ENCODE measurements around the gene GSTO2. TPM values are rescaled to one million over a fixed set of nuclear protein-coding genes. Genes with fewer than 3 reads are reported as not detected.

Gene GSTO2
- total RNA-seq, 6 experiments from 2014 or later: 2.5 to 15.0 (median 12.3) TPM

DNA sequence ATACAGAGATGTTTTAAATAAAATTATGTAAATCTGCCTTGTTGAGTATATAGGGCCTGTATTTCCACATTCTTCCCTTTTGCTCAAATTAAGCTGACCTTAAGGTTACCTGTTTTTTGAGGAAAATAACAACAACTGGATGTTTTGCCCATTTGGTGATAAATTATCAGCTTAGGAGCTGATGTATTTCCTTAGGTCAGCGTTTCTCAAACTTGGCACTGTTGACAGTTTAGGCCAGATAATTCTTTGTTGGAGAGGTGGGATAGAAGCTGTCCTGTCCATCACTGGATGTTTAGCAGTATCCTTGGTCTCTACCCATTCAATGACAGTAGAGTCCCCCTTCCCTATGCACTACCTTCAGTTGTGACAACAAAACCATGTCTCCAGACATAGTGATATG, 7.2 kb downstream of the GSTO2 start:
- H3K27ac Mint-ChIP-seq: no peak overlapping the region
- no peaks in the 10 kb centered on the region for H3K27me3 Mint-ChIP-seq (ENCODE audit: insufficient read depth)

DNA sequence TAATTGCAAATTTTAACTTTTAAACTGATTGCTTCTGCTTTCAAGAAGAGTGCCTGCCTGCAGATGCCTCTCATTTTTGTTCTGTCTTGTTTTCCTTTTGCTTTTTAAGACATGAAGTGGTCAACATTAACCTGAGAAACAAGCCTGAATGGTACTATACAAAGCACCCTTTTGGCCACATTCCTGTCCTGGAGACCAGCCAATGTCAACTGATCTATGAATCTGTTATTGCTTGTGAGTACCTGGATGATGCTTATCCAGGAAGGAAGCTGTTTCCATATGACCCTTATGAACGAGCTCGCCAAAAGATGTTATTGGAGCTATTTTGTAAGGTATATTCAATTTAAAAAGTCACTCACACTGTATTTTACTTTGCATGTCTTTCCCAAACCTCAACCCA, 8.8 kb downstream of the GSTO2 start:
- peaks cover 29% of the 10 kb centered on the region for H3K4me1 Mint-ChIP-seq (ENCODE audit: low read depth)
- DNase-seq: no peak
- no peaks in the 10 kb centered on the region for H3K27me3 Mint-ChIP-seq (ENCODE audit: insufficient read depth)
- TF ChIP-seq, protein P1, sequence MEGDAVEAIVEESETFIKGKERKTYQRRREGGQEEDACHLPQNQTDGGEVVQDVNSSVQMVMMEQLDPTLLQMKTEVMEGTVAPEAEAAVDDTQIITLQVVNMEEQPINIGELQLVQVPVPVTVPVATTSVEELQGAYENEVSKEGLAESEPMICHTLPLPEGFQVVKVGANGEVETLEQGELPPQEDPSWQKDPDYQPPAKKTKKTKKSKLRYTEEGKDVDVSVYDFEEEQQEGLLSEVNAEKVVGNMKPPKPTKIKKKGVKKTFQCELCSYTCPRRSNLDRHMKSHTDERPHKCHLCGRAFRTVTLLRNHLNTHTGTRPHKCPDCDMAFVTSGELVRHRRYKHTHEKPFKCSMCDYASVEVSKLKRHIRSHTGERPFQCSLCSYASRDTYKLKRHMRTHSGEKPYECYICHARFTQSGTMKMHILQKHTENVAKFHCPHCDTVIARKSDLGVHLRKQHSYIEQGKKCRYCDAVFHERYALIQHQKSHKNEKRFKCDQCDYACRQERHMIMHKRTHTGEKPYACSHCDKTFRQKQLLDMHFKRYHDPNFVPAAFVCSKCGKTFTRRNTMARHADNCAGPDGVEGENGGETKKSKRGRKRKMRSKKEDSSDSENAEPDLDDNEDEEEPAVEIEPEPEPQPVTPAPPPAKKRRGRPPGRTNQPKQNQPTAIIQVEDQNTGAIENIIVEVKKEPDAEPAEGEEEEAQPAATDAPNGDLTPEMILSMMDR (IDR thresholded peaks at IDR 0.05): no peak
- H3K4me3 Mint-ChIP-seq: no peak overlapping the region
- H3K36me3 Mint-ChIP-seq (ENCODE audit: low read depth): no peaks in the 10 kb centered on the region
- no peaks in the 10 kb centered on the region for H3K9me3 Mint-ChIP-seq
- no peak overlapping the region for H3K27ac Mint-ChIP-seq

More for the DNA sequence above, 7.2 kb downstream of the GSTO2 start:
- peaks cover 30% of the 10 kb centered on the region for H3K4me1 Mint-ChIP-seq (ENCODE audit: low read depth)
- TF ChIP-seq, protein P1 (IDR thresholded peaks at IDR 0.05): no peak
- H3K9me3 Mint-ChIP-seq: no peaks in the 10 kb centered on the region
- no peaks in the 10 kb centered on the region for H3K36me3 Mint-ChIP-seq (ENCODE audit: low read depth)
- no peak for DNase-seq
- H3K4me3 Mint-ChIP-seq: peak overlapping the region; percentile 87; the same call in 1 of the 2 replicates

GRCh38 chr10:104279550-104280259, 10.7 kb downstream of the GSTO2 start:
- TF ChIP-seq, protein P1 (IDR thresholded peaks at IDR 0.05): no peak
- Mint-ChIP-seq H3K27ac (no peak overlapping the region), H3K4me1 (ENCODE audit: low read depth) (peaks cover 13% of the 10 kb centered on the region; the same call in 1 of the 2 replicates), H3K4me3 (no peak overlapping the region), H3K36me3 (ENCODE audit: low read depth) (no peaks in the 10 kb centered on the region), H3K9me3 (no peaks in the 10 kb centered on the region), H3K27me3 (ENCODE audit: insufficient read depth) (no peaks in the 10 kb centered on the region)
- no peak for DNase-seq

DNA sequence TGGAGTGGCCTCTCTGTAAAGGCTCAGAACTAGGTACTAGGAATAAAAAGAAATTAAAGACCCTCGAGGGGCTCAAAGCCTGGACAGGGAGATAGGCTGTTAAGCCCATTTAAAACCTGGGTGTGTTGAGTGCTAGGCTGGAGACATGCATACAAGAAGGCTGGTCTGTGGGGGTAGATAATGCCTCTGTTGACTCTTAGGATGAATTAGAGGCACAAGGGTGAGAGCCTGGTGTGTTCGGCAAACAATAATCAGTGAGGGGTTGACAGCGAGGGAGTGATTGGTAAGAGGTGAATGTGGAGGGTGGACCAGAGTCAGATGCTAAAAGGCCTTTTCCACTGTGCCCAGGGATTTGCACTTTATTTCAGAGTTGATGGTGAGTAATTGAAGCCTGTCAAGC, 12.7 kb downstream of the GSTO2 start:
- no peak for DNase-seq
- H3K9me3 Mint-ChIP-seq: no peaks in the 10 kb centered on the region
- H3K27me3 Mint-ChIP-seq (ENCODE audit: insufficient read depth): no peaks in the 10 kb centered on the region

GRCh38 chr10:104284846-104285245, 15.9 kb downstream of the GSTO2 start:
- TF ChIP-seq, protein P1 (IDR thresholded peaks at IDR 0.05): no peak
- Mint-ChIP-seq H3K27me3 (ENCODE audit: insufficient read depth) (no peaks in the 10 kb centered on the region), H3K27ac (no peak overlapping the region), H3K9me3 (no peaks in the 10 kb centered on the region), H3K4me1 (ENCODE audit: low read depth) (peaks cover 21% of the 10 kb centered on the region), H3K4me3 (no peak overlapping the region), H3K36me3 (ENCODE audit: low read depth) (no peaks in the 10 kb centered on the region; the same call in 1 of the 2 replicates)
- no peak for DNase-seq

More for the DNA sequence above, 12.7 kb downstream of the GSTO2 start:
- TF ChIP-seq, protein P1 (IDR thresholded peaks at IDR 0.05): no peak
- Mint-ChIP-seq H3K4me3 (no peak overlapping the region), H3K27ac (no peak overlapping the region), H3K36me3 (ENCODE audit: low read depth) (no peaks in the 10 kb centered on the region; the same call in 1 of the 2 replicates), H3K4me1 (ENCODE audit: low read depth) (0 out of 2 replicates have a peak, but pooled peaks cover 4% of the 10 kb centered on the region)
